H1 (cell line): ENCODE results near the gene ANO2.

Experiments
- ASH2L ChIP-seq: fragments of 200-600, 300-600 bp; sonication (generic); IDR thresholded peaks from one replicate; pipeline ENCODE4 v1.7.1; 2017; ENCODE audit warnings: low read length
- CBX8 ChIP-seq: fragments of 300-800, 300-1000 bp; sonication (generic); IDR thresholded peaks from 2 replicates; pipeline ENCODE4 v1.7.1; 2016; ENCODE audit warnings: low read depth, low read length, borderline replicate concordance
- JUN ChIP-seq: IDR thresholded peaks from 2 replicates; pipeline ENCODE4 v1.6.1; 2011; ENCODE audit warnings: low read depth, mild to moderate bottlenecking, improper control_type of control experiment, low read length
- POLR2A ChIP-seq, 2 experiments: IDR thresholded peaks; 1 replicate in 1 of 2; 2 replicates in 1 of 2; pipeline ENCODE4 v1.6.1; 2011; ENCODE audit warnings: low read depth in 2 of 2, low read length in 2 of 2, mild to moderate bottlenecking in 2 of 2; ENCODE audit errors: control extremely low read depth in 1 of 2
- ZNF274 ChIP-seq: IDR thresholded peaks from 2 replicates; pipeline ENCODE4 v1.7.0; 2012; ENCODE audit warnings: low read length, borderline replicate concordance; ENCODE audit errors: extremely low read depth

DNA sequence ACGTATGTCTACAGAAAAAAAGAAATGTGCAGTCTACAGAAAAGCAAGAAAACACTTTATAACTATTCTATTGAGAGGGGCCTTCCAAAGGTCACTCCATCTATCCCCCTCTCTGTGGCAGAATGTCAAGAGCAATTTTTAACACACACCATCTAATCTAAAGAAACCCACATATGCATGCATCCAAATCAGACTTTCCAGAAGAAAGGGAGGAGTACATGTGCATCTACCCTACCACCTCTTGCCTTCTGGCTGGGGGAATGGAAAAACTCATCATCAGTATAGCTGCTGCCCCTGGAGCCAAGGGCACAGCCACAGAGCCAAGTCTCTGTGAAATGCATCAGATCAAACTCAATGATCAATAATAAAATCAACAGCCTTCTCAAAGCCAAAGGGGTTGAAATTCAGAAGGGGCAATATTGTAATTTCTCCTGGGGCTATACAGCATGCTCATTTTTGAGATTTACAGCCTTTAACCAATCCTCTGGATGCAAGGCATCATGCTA lies 63.9 kb downstream of the ANO2 start:
- no peak for TF ChIP-seq ZNF274
- TF ChIP-seq ASH2L, result no peak
- TF ChIP-seq JUN, result no peak
- no peak for TF ChIP-seq POLR2A (IDR thresholded peaks at IDR 0.05; ENCODE audit: control extremely low read depth in 1 of 2, low read depth in 2 of 2, low read length in 2 of 2)
- TF ChIP-seq CBX8, result no peak
